Erythroblast (primary cell): ENCODE results near the gene PDE4DIP.
"Not testable (repeated sequence)": the region's sequence is repeated elsewhere in the genome, so short reads cannot be mapped to it uniquely, and the experiment has no call there.

Source experiments
- GATA1 ChIP-seq: IDR thresholded peaks from 2 replicates; pipeline ENCODE4 v1.6.1; 2011; ENCODE audit warnings: low read depth, mild to moderate bottlenecking, control low read depth, low read length, moderate library complexity
- POLR2A ChIP-seq: IDR thresholded peaks from 2 replicates; pipeline ENCODE4 v1.6.1; 2011; ENCODE audit warnings: mild to moderate bottlenecking, low read length

DNA sequence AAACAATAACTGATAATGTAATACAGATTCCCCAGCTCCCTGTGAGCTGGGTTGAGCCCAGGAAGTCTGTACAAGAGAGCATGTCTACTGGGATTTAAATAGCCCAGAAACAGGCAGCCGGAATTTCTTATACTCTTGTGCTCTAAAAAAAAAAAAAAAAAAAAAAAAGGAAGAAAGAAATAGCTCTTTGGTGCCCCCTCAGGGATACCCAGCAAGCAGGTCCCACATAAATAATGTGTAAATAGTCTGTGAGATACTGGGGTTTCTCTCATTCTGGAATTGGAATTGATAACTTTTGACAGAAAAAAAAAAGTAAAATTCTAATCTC, 25.4 kb downstream of the PDE4DIP start:
- TF ChIP-seq POLR2A, GATA1: not testable (repeated sequence)
